GM21825 (cell line): ENCODE data around the gene PIGO.

ENCODE experiments used
- ATAC-seq: cut with Tn5 transposase; IDR thresholded peaks from one replicate; pipeline ENCODE4 v1.9.1; 2021; ENCODE audit warnings: mild to moderate bottlenecking, moderate library complexity; ENCODE audit not compliant: unreplicated experiment

Gene PIGO

DNA sequence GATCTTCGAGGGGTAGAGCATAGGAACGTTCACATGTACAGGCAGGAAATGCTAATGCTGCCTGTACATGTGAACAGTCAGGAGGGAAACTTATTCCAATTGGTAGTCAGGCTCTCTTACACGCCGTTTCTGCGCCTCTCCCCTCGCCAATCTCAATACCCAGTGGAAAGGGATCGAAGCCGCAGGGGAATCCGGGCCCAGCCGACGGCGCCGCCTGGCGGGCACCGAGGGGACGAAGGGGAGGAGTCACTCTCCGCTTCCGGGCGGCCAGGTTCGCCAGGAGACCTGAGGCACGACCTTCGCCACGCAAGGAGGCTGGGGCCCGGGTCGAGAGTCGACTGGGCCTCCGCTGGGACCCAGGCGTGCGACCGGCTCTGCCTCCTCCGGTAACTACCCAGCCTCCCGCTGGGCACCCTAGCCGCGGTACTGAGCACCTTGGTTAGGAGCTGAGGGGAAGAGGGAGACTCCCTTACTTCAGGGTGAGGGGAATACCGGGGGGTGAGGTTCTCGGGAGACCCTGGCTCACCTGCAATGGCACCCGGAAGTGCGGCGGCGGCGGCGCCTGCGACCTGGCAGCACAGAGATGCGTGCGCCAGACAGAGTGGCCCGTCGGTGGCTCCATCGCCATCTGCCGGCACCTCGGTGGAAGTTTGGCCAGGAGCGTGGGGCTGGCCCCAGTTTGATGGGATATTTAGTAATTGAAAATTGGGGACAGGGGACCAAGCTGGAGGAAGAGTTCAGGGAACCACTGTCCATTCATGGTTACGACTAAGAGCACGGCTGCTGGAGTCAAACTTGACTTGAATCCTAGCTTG, at the start of gene PIGO:
Gene PIGO (minus strand): TSS at position 557 of the 815 bp plus-strand sequence. CDS start 1,026 bp downstream, outside the sequence.
- peak; percentile 86 for ATAC-seq

- ATAC-seq: no peak
Measured at GRCh38 chr9:35142037-35142436, 45.6 kb upstream of the PIGO start.

DNA sequence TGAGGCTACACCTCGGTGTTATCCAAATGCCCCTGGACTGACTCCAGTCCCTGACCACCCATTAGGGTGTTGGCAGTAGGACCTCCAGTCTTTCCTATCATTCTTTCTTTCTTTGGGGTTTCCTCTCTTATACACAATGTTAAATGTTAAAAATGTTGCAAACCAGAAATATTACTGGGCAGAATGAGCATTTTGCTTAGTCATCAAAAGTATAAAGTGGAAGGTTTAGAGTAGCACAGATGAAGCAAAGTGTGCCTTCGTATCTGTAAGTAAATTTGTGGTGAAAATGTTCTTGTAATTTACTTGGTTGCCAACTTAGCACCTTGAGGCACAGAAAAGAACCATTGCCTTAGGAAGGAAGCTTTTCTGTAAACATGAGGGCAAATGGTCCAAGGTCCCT, 43.7 kb upstream of the PIGO start:
- ATAC-seq: no peak

GRCh38 chr9:35136866-35137265, 40.5 kb upstream of the PIGO start:
- ATAC-seq: no peak

DNA sequence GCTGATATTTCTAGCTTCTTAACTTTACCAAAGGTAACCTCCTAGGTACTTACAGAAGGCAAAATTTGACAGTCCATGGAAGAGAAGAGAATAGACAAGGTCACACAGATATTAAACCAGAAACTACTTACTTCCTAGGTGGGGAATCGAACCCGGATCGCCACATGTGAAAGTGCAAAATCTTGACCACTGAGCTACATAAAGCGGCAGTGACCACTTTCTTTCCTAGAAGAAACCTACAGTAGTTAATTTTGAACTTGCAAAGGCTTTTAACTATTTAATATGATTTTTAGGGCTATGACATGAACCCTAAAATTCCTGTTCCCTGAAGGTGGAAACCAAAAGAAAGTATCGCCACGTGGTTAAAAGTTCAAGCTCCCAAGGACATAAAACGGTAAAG, 39.6 kb upstream of the PIGO start:
- ATAC-seq: no peak

DNA sequence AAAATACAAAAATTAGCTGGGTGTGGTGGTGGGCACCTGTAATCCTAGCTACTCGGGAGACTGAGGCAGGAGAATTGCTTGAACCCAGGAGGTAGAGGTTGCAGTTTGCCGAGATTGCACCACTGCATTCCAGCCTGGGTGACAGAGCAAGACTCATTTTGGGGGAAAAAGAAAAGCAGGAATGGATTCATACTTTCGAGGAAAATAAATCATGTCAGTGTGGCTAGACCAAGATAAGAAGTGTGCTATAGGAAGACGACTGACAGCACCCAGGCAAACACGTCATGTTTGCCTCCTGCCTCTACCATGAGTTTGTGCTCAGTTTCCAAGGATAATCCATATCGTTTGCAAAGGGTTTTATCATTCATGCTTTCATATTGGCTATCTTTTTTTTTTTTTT, 38.5 kb upstream of the PIGO start:
- ATAC-seq: no peak

DNA sequence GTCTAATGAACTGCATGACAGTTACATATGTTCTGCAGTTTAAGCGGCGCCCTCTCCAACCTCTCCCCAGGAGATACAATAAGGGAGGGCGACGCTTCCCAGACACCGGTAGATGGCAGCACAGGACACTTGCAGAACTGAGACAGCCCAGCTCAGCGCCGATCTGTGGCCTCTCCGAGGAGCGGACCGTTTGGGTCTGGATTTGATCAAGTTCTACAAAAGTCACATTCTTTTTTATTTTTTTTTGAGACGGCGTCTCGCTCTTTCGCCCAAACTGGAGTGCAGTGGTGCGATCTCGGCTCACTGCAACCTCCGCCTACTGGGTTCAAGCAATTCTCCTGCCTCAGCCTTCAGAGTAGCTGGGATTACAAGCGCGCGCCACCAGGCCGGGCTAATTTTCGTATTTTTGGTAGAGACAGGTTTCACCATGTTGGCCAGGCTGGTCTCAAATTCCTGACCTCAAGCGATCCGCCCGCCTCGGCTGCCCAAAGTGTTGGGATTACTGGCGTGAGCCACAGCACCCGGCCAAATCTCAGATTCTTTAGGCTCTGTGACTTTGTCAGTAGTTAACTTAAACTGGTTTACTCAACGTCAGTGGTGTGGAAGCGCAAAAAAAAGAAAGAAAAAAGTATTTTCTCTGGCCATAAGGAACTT, 20.6 kb upstream of the PIGO start:
- peak; percentile 39 for ATAC-seq

DNA sequence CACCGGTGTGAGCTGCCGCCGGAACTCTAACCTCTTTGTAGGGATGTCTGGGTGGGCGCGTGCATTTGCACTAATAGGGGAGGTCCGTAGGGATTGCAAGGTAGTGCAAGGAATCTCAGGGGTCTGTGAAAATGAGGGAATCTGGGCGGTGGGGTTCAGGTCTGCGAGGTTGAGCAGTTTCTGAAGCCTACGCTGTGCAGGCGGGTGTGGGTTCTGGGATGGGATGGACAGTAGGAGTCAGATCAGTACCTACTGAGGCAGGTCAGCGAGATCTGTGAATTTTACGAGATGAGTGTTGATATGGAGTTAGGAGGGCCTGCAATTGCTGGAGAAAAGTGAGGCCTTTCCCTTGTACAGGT, 20.1 kb upstream of the PIGO start:
- ATAC-seq: no peak

GRCh38 chr9:35115680-35116538, 19.5 kb upstream of the PIGO start, which contains the start of gene ATOSB:
Gene ATOSB, minus strand, starts transcription at chr9:35115862. Its CDS starts 7,588 bp downstream, at chr9:35108274.
- ATAC-seq: peak; percentile 47

DNA sequence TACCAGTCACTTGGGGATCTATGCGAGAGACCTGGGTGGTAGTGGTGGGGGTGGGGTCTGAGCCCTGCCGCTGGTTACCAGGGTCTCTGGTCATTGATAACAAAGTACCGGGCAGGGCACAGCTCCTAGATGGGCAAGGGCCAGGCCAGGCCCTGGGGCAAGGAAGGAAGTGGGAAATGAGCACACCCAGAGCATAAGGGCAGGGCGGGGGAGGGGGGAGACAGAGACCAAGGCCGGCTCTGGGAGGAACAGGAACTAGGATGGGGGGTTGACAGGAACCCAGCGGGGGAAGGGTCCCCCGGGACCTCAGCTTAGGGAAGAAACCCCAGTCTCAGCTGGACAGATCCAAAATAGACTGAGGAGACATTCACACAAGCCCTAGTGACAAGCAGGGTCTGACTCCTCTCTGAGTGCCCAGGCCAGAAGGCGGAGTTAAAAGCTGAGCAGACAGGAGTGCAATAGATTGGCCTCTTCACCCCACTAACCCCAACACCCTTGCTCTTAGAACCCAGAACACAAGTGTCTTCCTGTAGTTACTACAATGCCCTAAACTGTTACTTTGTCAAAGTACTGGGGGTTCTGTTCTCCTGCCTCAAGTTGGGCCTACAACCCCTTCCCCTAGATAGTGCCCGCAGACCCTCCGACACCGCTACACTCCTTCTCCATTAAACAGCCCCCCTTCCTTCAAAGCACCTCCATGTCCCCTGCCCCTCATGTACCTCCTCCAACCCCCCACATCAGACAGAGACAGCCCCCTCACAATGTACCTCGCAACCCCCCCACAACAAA, 18.6 kb upstream of the PIGO start:
- no peak for ATAC-seq

DNA sequence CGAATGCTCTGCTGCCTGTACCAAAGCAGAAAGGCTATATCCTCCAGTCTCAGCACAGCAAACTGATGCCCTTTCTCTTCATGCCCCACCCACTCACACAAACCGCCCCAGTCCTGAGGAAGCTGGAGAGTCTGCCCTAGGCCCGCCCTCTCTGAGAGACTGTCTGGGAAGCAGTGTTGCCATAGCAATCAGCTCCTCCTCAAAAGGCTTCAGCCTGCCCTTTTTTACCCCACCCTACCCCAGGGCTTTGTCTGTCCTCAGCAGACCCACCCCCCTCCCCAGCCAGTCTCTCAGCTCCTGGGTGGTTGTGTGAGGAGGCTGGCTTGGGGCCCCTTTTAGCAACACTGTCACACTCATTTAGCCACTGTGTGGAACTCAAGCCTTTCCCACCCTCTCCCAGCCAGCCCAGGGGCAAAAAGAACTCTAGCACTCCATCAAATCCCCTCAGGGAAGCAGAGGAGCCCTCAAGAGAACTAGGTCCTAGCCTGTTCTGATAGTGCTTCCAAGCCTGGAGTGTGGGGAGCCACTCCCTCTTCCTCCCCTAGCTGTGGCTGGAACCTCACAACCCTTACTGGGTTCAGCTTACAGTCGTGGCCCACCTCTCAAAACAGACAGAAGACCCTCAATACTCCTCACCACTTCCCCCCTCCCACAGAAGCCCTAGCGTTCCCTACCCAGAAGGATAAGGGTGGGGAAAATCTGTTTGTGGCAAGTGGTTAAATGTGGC, 17.9 kb upstream of the PIGO start:
- ATAC-seq: no peak

GRCh38 chr9:35112257-35113020, 16.0 kb upstream of the PIGO start:
- ATAC-seq: no peak

DNA sequence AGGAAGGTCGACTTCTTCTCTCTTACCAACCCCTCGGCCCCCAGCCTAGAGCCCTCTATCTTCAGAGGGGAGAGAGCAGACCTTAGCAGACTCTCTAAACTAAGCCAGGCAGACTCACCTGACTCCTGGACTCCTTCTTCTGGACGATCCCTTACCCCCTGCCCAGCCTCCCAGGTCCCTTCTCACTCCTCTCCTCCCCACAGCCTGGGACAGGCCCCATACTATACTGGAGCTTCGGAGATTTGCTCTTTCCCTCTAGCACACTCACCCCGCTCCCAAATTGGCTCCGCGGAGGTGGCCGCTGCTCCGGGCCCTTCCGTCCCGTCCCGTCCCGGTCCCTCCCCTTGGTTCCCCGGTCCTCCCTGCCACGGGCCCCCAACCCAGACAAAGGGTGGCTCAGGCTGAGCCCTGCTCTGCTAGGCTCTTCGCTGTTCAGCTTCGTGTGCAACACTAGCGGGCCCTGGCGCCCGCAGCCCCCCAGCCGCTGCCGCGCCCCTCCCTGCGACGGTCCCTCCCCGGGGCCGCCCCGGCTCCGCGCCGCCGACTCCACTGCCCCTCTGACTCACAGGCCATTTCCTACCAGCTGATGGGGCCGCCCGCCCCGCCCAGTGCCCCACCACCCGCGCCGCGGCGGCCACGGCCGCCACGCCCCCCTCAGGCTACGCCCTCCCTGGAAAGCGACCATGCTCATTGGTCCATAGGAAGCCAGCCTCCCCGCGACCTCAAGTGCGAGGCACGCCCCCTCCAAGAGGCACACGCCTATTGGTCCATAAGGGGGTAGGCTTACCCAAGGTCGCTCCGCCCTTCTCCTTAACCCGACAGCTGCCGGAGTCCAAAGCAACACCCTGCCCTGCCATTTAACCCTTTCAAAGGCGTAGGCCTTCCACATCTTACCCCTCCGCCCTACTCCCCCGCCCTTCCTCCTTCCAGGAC, 14.9 kb upstream of the PIGO start:
- ATAC-seq: peak; percentile 68

- ATAC-seq: no peak
Measured at GRCh38 chr9:35110327-35110761, 14.0 kb upstream of the PIGO start.

DNA sequence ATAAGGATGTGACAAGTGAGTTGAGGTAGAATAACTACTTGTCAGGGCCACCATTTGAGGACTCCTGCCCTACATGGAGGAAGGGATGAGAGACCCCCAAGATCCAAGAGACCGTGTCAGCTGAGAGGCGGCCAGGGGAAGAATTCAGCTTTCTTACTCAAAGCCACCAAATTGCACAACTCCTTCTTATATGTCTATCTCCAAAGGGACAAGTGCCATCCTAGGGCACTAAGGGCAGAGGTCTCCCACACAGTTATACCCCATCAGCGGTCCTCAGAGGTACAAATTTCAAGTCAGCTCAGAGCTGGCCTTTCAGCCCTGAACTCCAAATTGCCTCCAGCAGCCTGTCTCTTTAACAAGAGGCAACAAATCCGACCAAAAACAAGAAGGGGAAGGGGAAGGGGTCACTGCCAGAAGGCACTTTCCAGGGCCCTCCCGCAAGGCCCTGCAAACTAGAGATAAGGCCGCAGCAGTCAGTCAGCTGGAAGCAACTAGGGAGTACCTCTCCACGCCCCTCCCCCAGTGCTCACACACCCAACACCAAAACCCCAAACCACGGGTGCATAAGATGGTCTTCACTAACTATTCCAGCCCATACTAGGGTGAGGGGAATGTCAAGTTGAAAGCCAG, 12.7 kb upstream of the PIGO start:
- ATAC-seq: no peak

DNA sequence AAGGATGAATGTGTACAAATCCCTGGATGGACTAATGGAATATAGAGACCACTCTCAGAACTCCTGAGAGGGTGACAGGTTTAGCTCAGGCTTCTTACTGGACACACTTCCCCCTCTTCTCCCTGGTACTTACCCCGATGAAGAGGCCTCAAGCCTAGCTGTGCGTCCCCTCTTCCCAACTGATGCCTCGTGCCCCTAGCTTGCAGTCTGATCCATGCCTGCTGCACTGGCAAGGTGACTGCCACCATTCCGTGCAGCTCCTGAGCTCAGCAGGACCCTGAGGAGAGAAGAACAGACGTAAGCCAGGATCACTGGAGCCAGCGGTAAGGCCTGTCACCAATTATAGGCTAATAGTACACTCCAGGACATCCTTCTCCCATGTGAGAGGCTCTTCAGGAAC, 12.1 kb upstream of the PIGO start:
- ATAC-seq: no peak
